Measurements from ENCODE around the gene HOXC11.

Gene HOXC11

GRCh38 chr12:53998900-53999236 is 25.9 kb downstream of the HOXC11 start:
- no peak for DNase-seq

- peak; percentile 63 for DNase-seq
These were observed 26.7 kb downstream of the HOXC11 start for GRCh38 chr12:53999559-54000115.

GRCh38 chr12:54000116-54001114 is 27.5 kb downstream of the HOXC11 start, which contains the start of gene HOXC9:
HOXC9 (plus strand) TSS chr12:54000161; CDS start chr12:54000189, 28 bp downstream.
- no peak for DNase-seq

- DNase-seq = no peak
These were observed 28.6 kb downstream of the HOXC11 start for GRCh38 chr12:54001283-54002187.

GRCh38 chr12:54002278-54002914 is 29.5 kb downstream of the HOXC11 start:
- DNase-seq = no peak

GRCh38 chr12:54002915-54003389 is 30.0 kb downstream of the HOXC11 start:
- no peak for DNase-seq

- no peak for DNase-seq
These were observed 30.7 kb downstream of the HOXC11 start for GRCh38 chr12:54003625-54004024.

- DNase-seq = no peak
These were observed 31.3 kb downstream of the HOXC11 start for GRCh38 chr12:54004063-54004840.

- DNase-seq = no peak
These were observed 32.1 kb downstream of the HOXC11 start for GRCh38 chr12:54004841-54005530.

- DNase-seq = no peak
These were observed 32.6 kb downstream of the HOXC11 start for GRCh38 chr12:54005531-54005852.

- peak; percentile 89 for DNase-seq
These were observed 33.1 kb downstream of the HOXC11 start for GRCh38 chr12:54005853-54006558.

GRCh38 chr12:54006559-54007220 is 33.8 kb downstream of the HOXC11 start:
- DNase-seq = no peak

GRCh38 chr12:54007538-54008259 is 34.8 kb downstream of the HOXC11 start:
- no peak for DNase-seq

- no peak for DNase-seq
These were observed 35.3 kb downstream of the HOXC11 start for GRCh38 chr12:54008260-54008552.

- DNase-seq = peak; percentile 54
These were observed 36.5 kb downstream of the HOXC11 start for GRCh38 chr12:54009171-54010052.

- no peak for DNase-seq
These were observed 37.4 kb downstream of the HOXC11 start for GRCh38 chr12:54010053-54010971.

GRCh38 chr12:54010972-54011664 is 38.2 kb downstream of the HOXC11 start:
- no peak for DNase-seq
